Measurements from ENCODE around the gene SREBF2. TPM values are rescaled to one million over a fixed set of nuclear protein-coding genes. Genes with fewer than 3 reads are reported as not detected.

Gene SREBF2
- total and polyA plus RNA-seq, 2 of the 13 experiments (the other 11 are each of a cell fraction or from before 2014, with no cell fraction given) = 53.8 to 72.6 TPM

- TF ChIP-seq HMGXB4 (CRISPR knock-in tag; IDR thresholded peaks at IDR 0.05; ENCODE audit: borderline replicate concordance in 1 of 2, low read depth in 1 of 2) = peak; percentile 10 to 65; a peak in 1 of 4 replicates
- peak; percentile 82; the same call in 1 of the 2 replicates for TF ChIP-seq MEIS1 (CRISPR knock-in tag; IDR thresholded peaks at IDR 0.05; ENCODE audit: borderline replicate concordance)
- TF ChIP-seq HOXA7 (CRISPR knock-in tag; IDR thresholded peaks at IDR 0.05) = no peak
- TF ChIP-seq MXD4 (CRISPR knock-in tag; IDR thresholded peaks at IDR 0.05) = peak; percentile 66; the same call in 1 of the 2 replicates
- TF ChIP-seq SRY (CRISPR knock-in tag; IDR thresholded peaks at IDR 0.05) = 0 out of 2 replicates have a peak, but pooled peaks have one; percentile 59
- TF ChIP-seq HNF4G (IDR thresholded peaks at IDR 0.05; ENCODE audit: borderline replicate concordance, low read depth, low read length) = peak; percentile 10; the same call in 1 of the 2 replicates
- TF ChIP-seq HNF4G (CRISPR knock-in tag; IDR thresholded peaks at IDR 0.05; ENCODE audit: borderline replicate concordance, low read depth) = no peak
- TF ChIP-seq ZFP90 (CRISPR knock-in tag; IDR thresholded peaks at IDR 0.05; ENCODE audit: borderline replicate concordance) = peak; percentile 89; the same call in 1 of the 2 replicates
- TF ChIP-seq ZNF878 (CRISPR knock-in tag; IDR thresholded peaks at IDR 0.05) = peak; percentile 98
- TF ChIP-seq IRF9 (CRISPR knock-in tag; IDR thresholded peaks at IDR 0.05; ENCODE audit: borderline replicate concordance) = peak; percentile 70; the same call in 1 of the 2 replicates
- no peak for TF ChIP-seq JUND (CRISPR knock-in tag; IDR thresholded peaks at IDR 0.05)
- TF ChIP-seq SNAPC4 (CRISPR knock-in tag; IDR thresholded peaks at IDR 0.05) = peak; percentile 89
- peak; percentile 57; the same call in 1 of the 2 replicates for TF ChIP-seq HBP1 (CRISPR knock-in tag; IDR thresholded peaks at IDR 0.05; ENCODE audit: low read depth)
- TF ChIP-seq IKZF1 (IDR thresholded peaks at IDR 0.05) = no peak
- TF ChIP-seq ZBTB3 (CRISPR knock-in tag; IDR thresholded peaks at IDR 0.05; ENCODE audit: borderline replicate concordance, low read depth) = peak; percentile 91; the same call in 1 of the 2 replicates
- TF ChIP-seq ZNF441 (CRISPR knock-in tag; IDR thresholded peaks at IDR 0.05; ENCODE audit: borderline replicate concordance) = no peak
- no peak for TF ChIP-seq LCORL (IDR thresholded peaks at IDR 0.05)
- TF ChIP-seq LCORL (CRISPR knock-in tag; IDR thresholded peaks at IDR 0.05) = peak; percentile 54; the same call in 1 of the 2 replicates
- no peak for TF ChIP-seq DNMT3B (CRISPR knock-in tag; conservative IDR thresholded peaks at IDR 0.05)
Observed at GRCh38 chr22:41946629-41947423, 113.9 kb downstream of the SREBF2 start, which contains the start of gene CENPM (continued).

All from HepG2 (cell line).